ENCODE results near the gene NCOR2. TPM values are rescaled to one million over a fixed set of nuclear protein-coding genes. Genes with fewer than 3 reads are reported as not detected.
A peak's percentile ranks its signal among the peaks of the same experiment; 100 is the strongest.

NCOR2 gene
- total and polyA plus RNA-seq, 2 of the 4 experiments (the other 2 are of a cell fraction) = 12.9 to 40.8 TPM

DNA sequence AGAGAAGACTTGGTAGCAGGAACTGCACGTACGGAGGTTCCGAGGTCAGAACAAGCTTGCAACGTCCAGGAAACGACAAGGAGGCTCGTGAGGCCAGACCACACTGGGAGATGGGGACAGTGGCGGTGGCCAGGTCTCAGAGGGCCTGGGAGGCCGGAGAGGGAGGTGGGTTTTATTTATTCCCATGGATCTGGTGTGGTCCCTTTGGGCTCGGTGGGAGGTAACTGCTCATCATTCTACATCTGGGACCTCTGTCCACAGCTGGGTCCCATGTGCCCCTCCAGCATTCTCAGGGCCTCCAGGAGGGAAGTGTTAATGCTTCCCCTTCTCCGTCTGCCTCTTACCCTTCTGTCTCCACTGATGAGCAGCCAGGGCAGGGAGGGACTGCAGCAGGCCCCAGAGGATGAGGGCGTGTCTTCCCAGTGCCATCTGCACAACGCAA lies 35.7 kb upstream of the NCOR2 start:
- WGBS, 2 experiments (ENCODE audit: extremely low coverage in 2 of 2, insufficient read length in 1 of 2) = 55% methylated on average over 7 of the region's 12 CpGs; no CpG with 5 or more reads in 1 of the 2 experiments
- Histone ChIP-seq H3K9me3 (ENCODE audit: control insufficient read depth, insufficient read depth, low read length) (peaks cover 10% of the 10 kb centered on the region), H3K4me3 (ENCODE audit: insufficient read depth, low read depth, low read length) (no peak overlapping the region), H2AFZ (replicated peaks; ENCODE audit: low read length, poor library complexity) (peak overlapping the region; percentile 46), H3K18ac (ENCODE audit: low read depth, low read length) (no peak overlapping the region; the same call in 1 of the 2 replicates), H3K9me1 (ENCODE audit: insufficient read depth, low read length) (no peaks in the 10 kb centered on the region), H3K36me3 (ENCODE audit: control insufficient read depth, insufficient read depth, low read length) (no peaks in the 10 kb centered on the region), H3K27me3 (ENCODE audit: control insufficient read depth, insufficient read depth, low read length) (no peaks in the 10 kb centered on the region; the same call in 1 of the 2 replicates), H3K27ac (ENCODE audit: insufficient read depth, low read length) (no peak overlapping the region), H2AK9ac (replicated peaks; ENCODE audit: low read depth, low read length, poor library complexity) (peak overlapping the region; percentile 74), H4K20me1 (ENCODE audit: insufficient read depth, low read length) (no peaks in the 10 kb centered on the region), H2AK5ac (ENCODE audit: low read depth, low read length) (no peak overlapping the region), H2BK5ac (ENCODE audit: low read depth, low read length, poor library complexity, severe bottlenecking) (no peak overlapping the region), H2BK120ac (ENCODE audit: low read depth, low read length) (no peak overlapping the region), H2BK20ac (ENCODE audit: low read depth, low read length) (no peak overlapping the region), H3K9ac (ENCODE audit: low read depth, low read length) (no peak overlapping the region), H3K4me1 (ENCODE audit: control insufficient read depth, insufficient read depth, low read length) (no peaks in the 10 kb centered on the region; the same call in 1 of the 2 replicates), H3K4me2 (ENCODE audit: low read depth, low read length) (no peak overlapping the region), H3K14ac (replicated peaks; ENCODE audit: low read depth, low read length) (no peak overlapping the region), H2BK15ac (ENCODE audit: low read depth, low read length) (no peak overlapping the region), H4K91ac (ENCODE audit: insufficient read depth, low read depth, low read length) (no peak overlapping the region), H4K8ac (ENCODE audit: low read depth in 2 of 2, low read length in 2 of 2) (no peak overlapping the region), H3K4ac (ENCODE audit: low read depth, low read length) (no peak overlapping the region), H3K56ac (ENCODE audit: extremely low read depth, insufficient read depth, low read length) (no peak overlapping the region), H3K79me1 (ENCODE audit: low read depth in 1 of 2, low read length in 2 of 2) (no peaks in the 10 kb centered on the region), H3K23ac (ENCODE audit: low read depth, low read length) (no peak overlapping the region), H4K5ac (ENCODE audit: low read depth, low read length) (no peak overlapping the region)
- ATAC-seq (ENCODE audit: low read depth) (no peak), DNase-seq (no peak)
- dilution Hi-C loops (cut with HindIII; ENCODE audit: low sequenced_read_pairs, unreplicated experiment) (no loop called here), intact Hi-C loops (cut with micrococcal nuclease) (no loop called here), in situ Hi-C loops (cut with MboI; ENCODE audit: low sequenced_read_pairs) (no loop called here)
- CTCF ChIA-PET = interaction anchor here (0.6 kb wide), 1 partner anchor 106 kb away, joined by 3 read pairs; no protein-coding TSS in a partner anchor
- BruUV-seq (replicated peaks) = no TSS peak
- TF ChIP-seq POLR2A (IDR thresholded peaks at IDR 0.05; ENCODE audit: low read depth, low read length) (no peak), RFX5 (IDR thresholded peaks at IDR 0.05; ENCODE audit: low read depth, low read length) (no peak), CEBPB (IDR thresholded peaks at IDR 0.05; ENCODE audit: low read depth, low read length) (no peak), RCOR1 (IDR thresholded peaks at IDR 0.05; ENCODE audit: insufficient replicate concordance, low read length) (no peak), RAD21 (IDR thresholded peaks at IDR 0.05; ENCODE audit: low read length) (no peak), MXI1 (IDR thresholded peaks at IDR 0.05; ENCODE audit: borderline replicate concordance, low read depth, low read length) (no peak), MAZ (IDR thresholded peaks at IDR 0.05; ENCODE audit: borderline replicate concordance, low read depth, low read length) (no peak), FOS (IDR thresholded peaks at IDR 0.05; ENCODE audit: low read depth, low read length) (no peak), MAFK (IDR thresholded peaks at IDR 0.05; ENCODE audit: low read depth, low read length) (no peak), SMC3 (IDR thresholded peaks at IDR 0.05; ENCODE audit: low read depth, low read length) (no peak), CHD1 (IDR thresholded peaks at IDR 0.05; ENCODE audit: low read depth, low read length) (no peak), NFE2L2 (IDR thresholded peaks at IDR 0.05; ENCODE audit: low read depth, low read length) (no peak), BHLHE40 (IDR thresholded peaks at IDR 0.05; ENCODE audit: low read depth, low read length) (no peak)
- TF ChIP-seq, protein P1, sequence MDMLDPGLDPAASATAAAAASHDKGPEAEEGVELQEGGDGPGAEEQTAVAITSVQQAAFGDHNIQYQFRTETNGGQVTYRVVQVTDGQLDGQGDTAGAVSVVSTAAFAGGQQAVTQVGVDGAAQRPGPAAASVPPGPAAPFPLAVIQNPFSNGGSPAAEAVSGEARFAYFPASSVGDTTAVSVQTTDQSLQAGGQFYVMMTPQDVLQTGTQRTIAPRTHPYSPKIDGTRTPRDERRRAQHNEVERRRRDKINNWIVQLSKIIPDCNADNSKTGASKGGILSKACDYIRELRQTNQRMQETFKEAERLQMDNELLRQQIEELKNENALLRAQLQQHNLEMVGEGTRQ (IDR thresholded peaks at IDR 0.05; ENCODE audit: low read depth, low read length) = no peak
- TF ChIP-seq, protein P2, sequence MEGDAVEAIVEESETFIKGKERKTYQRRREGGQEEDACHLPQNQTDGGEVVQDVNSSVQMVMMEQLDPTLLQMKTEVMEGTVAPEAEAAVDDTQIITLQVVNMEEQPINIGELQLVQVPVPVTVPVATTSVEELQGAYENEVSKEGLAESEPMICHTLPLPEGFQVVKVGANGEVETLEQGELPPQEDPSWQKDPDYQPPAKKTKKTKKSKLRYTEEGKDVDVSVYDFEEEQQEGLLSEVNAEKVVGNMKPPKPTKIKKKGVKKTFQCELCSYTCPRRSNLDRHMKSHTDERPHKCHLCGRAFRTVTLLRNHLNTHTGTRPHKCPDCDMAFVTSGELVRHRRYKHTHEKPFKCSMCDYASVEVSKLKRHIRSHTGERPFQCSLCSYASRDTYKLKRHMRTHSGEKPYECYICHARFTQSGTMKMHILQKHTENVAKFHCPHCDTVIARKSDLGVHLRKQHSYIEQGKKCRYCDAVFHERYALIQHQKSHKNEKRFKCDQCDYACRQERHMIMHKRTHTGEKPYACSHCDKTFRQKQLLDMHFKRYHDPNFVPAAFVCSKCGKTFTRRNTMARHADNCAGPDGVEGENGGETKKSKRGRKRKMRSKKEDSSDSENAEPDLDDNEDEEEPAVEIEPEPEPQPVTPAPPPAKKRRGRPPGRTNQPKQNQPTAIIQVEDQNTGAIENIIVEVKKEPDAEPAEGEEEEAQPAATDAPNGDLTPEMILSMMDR (conservative IDR thresholded peaks at IDR 0.05; ENCODE audit: low read depth, low read length) = no peak
- TF ChIP-seq, protein P3, sequence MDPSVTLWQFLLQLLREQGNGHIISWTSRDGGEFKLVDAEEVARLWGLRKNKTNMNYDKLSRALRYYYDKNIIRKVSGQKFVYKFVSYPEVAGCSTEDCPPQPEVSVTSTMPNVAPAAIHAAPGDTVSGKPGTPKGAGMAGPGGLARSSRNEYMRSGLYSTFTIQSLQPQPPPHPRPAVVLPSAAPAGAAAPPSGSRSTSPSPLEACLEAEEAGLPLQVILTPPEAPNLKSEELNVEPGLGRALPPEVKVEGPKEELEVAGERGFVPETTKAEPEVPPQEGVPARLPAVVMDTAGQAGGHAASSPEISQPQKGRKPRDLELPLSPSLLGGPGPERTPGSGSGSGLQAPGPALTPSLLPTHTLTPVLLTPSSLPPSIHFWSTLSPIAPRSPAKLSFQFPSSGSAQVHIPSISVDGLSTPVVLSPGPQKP (IDR thresholded peaks at IDR 0.05; ENCODE audit: borderline replicate concordance, low read depth, low read length) = no peak
- POLR2A ChIA-PET (ENCODE audit: unreplicated experiment) = no interaction called here

Measured in IMR-90 (cell line).